GM10847 (cell line): ENCODE data around the gene NCKIPSD.

ENCODE experiments used
- POLR2A ChIP-seq: IDR thresholded peaks from 2 replicates; pipeline ENCODE4 v1.6.1; 2011; ENCODE audit not compliant: insufficient read length; ENCODE audit errors: extremely low read depth

The NCKIPSD gene

GRCh38 chr3:48661501-48662144 is 24.1 kb downstream of the NCKIPSD start:
- no peak for TF ChIP-seq POLR2A

- TF ChIP-seq POLR2A = no peak
Measured at GRCh38 chr3:48660800-48661400, 24.8 kb downstream of the NCKIPSD start.

- TF ChIP-seq POLR2A = no peak
Measured at GRCh38 chr3:48656841-48657281, 28.9 kb downstream of the NCKIPSD start.

GRCh38 chr3:48656061-48656840 is 29.5 kb downstream of the NCKIPSD start:
- peak; percentile 7 for TF ChIP-seq POLR2A

GRCh38 chr3:48655606-48656005 is 30.1 kb downstream of the NCKIPSD start:
- no peak for TF ChIP-seq POLR2A

GRCh38 chr3:48655063-48655462 is 30.7 kb downstream of the NCKIPSD start:
- no peak for TF ChIP-seq POLR2A

- no peak for TF ChIP-seq POLR2A
Measured at GRCh38 chr3:48652923-48653715, 32.6 kb downstream of the NCKIPSD start.

GRCh38 chr3:48651771-48652170 is 33.9 kb downstream of the NCKIPSD start:
- TF ChIP-seq POLR2A = no peak

GRCh38 chr3:48650723-48651122 is 35.0 kb downstream of the NCKIPSD start:
- TF ChIP-seq POLR2A = no peak

GRCh38 chr3:48648188-48648850 is 37.4 kb downstream of the NCKIPSD start:
- no peak for TF ChIP-seq POLR2A

- no peak for TF ChIP-seq POLR2A
Measured at GRCh38 chr3:48647714-48648113, 38.0 kb downstream of the NCKIPSD start.

- no peak for TF ChIP-seq POLR2A
Measured at GRCh38 chr3:48644898-48645760, 40.6 kb downstream of the NCKIPSD start.

- TF ChIP-seq POLR2A = no peak
Measured at GRCh38 chr3:48642605-48643004, 43.1 kb downstream of the NCKIPSD start.

- TF ChIP-seq POLR2A = no peak
Measured at GRCh38 chr3:48641396-48641795, 44.3 kb downstream of the NCKIPSD start.
